Memory B cell (primary cell): ENCODE data around the gene TRHDE.

ENCODE experiments used
- ATAC-seq: fragments of 150-1000 bp; cut with Tn5 transposase; 2 replicates; pipeline ENCODE4 v1.10.0; 2021; ENCODE audit warnings: low read depth, mild to moderate bottlenecking, moderate library complexity
- DNase-seq, 2 donors: peaks; one replicate each; pipeline ENCODE4 v3.0.0; 2022; ENCODE audit warnings: low spot score in 2 of 2
- H3K27ac Mint-ChIP-seq: one replicate; pipeline ENCODE4 v1.8.0; 2022; ENCODE audit warnings: mild to moderate bottlenecking, moderate library complexity, mixed read lengths
- H3K27me3 Mint-ChIP-seq: one replicate; pipeline ENCODE4 v1.8.0; 2022; ENCODE audit warnings: mixed read lengths
- H3K36me3 Mint-ChIP-seq: one replicate; pipeline ENCODE4 v1.8.0; 2022; ENCODE audit warnings: mild to moderate bottlenecking, mixed read lengths
- H3K4me1 Mint-ChIP-seq: one replicate; pipeline ENCODE4 v1.8.0; 2022; ENCODE audit warnings: mixed read lengths
- H3K4me3 Mint-ChIP-seq: one replicate; pipeline ENCODE4 v1.8.0; 2022; ENCODE audit warnings: mild to moderate bottlenecking, moderate library complexity, mixed read lengths
- H3K9me3 Mint-ChIP-seq: one replicate; pipeline ENCODE4 v1.8.0; 2022; ENCODE audit warnings: mixed read lengths

TRHDE gene

GRCh38 chr12:72560003-72560769 lies 288.0 kb downstream of the TRHDE start:
- ATAC-seq (no peak), DNase-seq (no peak)
- H3K27me3 Mint-ChIP-seq: no peaks in the 10 kb centered on the region
- H3K4me1 Mint-ChIP-seq: no peaks in the 10 kb centered on the region
- no peak overlapping the region for H3K4me3 Mint-ChIP-seq
- no peak overlapping the region for H3K27ac Mint-ChIP-seq
- H3K9me3 Mint-ChIP-seq: no peaks in the 10 kb centered on the region
- no peaks in the 10 kb centered on the region for H3K36me3 Mint-ChIP-seq

GRCh38 chr12:72570601-72571000 lies 298.4 kb downstream of the TRHDE start:
- Mint-ChIP-seq H3K9me3 (no peaks in the 10 kb centered on the region), H3K4me3 (no peak overlapping the region), H3K4me1 (no peaks in the 10 kb centered on the region), H3K27ac (no peak overlapping the region), H3K27me3 (no peaks in the 10 kb centered on the region), H3K36me3 (no peaks in the 10 kb centered on the region)
- ATAC-seq: no peak
- DNase-seq: no peak

- H3K4me3 Mint-ChIP-seq: no peak overlapping the region
- DNase-seq: no peak
- H3K4me1 Mint-ChIP-seq: no peaks in the 10 kb centered on the region
- no peak for ATAC-seq
- no peaks in the 10 kb centered on the region for H3K27me3 Mint-ChIP-seq
- no peak overlapping the region for H3K27ac Mint-ChIP-seq
- H3K9me3 Mint-ChIP-seq: no peaks in the 10 kb centered on the region
- H3K36me3 Mint-ChIP-seq: no peaks in the 10 kb centered on the region
Observed at GRCh38 chr12:72574138-72574537, 302.0 kb downstream of the TRHDE start.

- no peak for DNase-seq
- H3K9me3 Mint-ChIP-seq: peaks cover 2% of the 10 kb centered on the region
- no peaks in the 10 kb centered on the region for H3K4me1 Mint-ChIP-seq
- no peak overlapping the region for H3K4me3 Mint-ChIP-seq
- no peaks in the 10 kb centered on the region for H3K36me3 Mint-ChIP-seq
- no peak overlapping the region for H3K27ac Mint-ChIP-seq
- no peak for ATAC-seq
- H3K27me3 Mint-ChIP-seq: no peaks in the 10 kb centered on the region
Observed at GRCh38 chr12:72578327-72578726, 306.2 kb downstream of the TRHDE start.

- no peaks in the 10 kb centered on the region for H3K27me3 Mint-ChIP-seq
- no peak for ATAC-seq
- no peak overlapping the region for H3K27ac Mint-ChIP-seq
- peaks cover 11% of the 10 kb centered on the region for H3K9me3 Mint-ChIP-seq
- no peak overlapping the region for H3K4me3 Mint-ChIP-seq
- no peak for DNase-seq
- H3K4me1 Mint-ChIP-seq: no peaks in the 10 kb centered on the region
- H3K36me3 Mint-ChIP-seq: no peaks in the 10 kb centered on the region
Observed at GRCh38 chr12:72586456-72586855, 314.3 kb downstream of the TRHDE start.

- Mint-ChIP-seq H3K9me3 (peaks cover 9% of the 10 kb centered on the region), H3K4me3 (no peak overlapping the region), H3K4me1 (no peaks in the 10 kb centered on the region), H3K27me3 (no peaks in the 10 kb centered on the region), H3K36me3 (no peaks in the 10 kb centered on the region), H3K27ac (no peak overlapping the region)
- DNase-seq (no peak), ATAC-seq (no peak)
Observed at GRCh38 chr12:72602581-72602980, 330.4 kb downstream of the TRHDE start.

- H3K4me3 Mint-ChIP-seq: no peak overlapping the region
- DNase-seq (no peak), ATAC-seq (no peak)
- H3K4me1 Mint-ChIP-seq: no peaks in the 10 kb centered on the region
- no peak overlapping the region for H3K27ac Mint-ChIP-seq
- H3K36me3 Mint-ChIP-seq: no peaks in the 10 kb centered on the region
- H3K9me3 Mint-ChIP-seq: peaks cover 6% of the 10 kb centered on the region
- H3K27me3 Mint-ChIP-seq: no peaks in the 10 kb centered on the region
Observed at GRCh38 chr12:72605975-72606374, 333.8 kb downstream of the TRHDE start.

GRCh38 chr12:72610342-72610741 lies 338.2 kb downstream of the TRHDE start:
- H3K36me3 Mint-ChIP-seq: no peaks in the 10 kb centered on the region

GRCh38 chr12:72610854-72611358 lies 338.7 kb downstream of the TRHDE start:
- H3K4me3 Mint-ChIP-seq: no peak overlapping the region
- ATAC-seq: no peak
- no peak overlapping the region for H3K27ac Mint-ChIP-seq
- H3K4me1 Mint-ChIP-seq: no peaks in the 10 kb centered on the region
- DNase-seq: no peak
- H3K9me3 Mint-ChIP-seq: no peaks in the 10 kb centered on the region
- H3K36me3 Mint-ChIP-seq: no peaks in the 10 kb centered on the region
- no peaks in the 10 kb centered on the region for H3K27me3 Mint-ChIP-seq

More at GRCh38 chr12:72610342-72610741, 338.2 kb downstream of the TRHDE start:
- H3K27ac Mint-ChIP-seq: no peak overlapping the region
- no peaks in the 10 kb centered on the region for H3K27me3 Mint-ChIP-seq
- no peak for ATAC-seq
- no peaks in the 10 kb centered on the region for H3K4me1 Mint-ChIP-seq
- no peak overlapping the region for H3K4me3 Mint-ChIP-seq
- no peaks in the 10 kb centered on the region for H3K9me3 Mint-ChIP-seq
- no peak for DNase-seq

- Mint-ChIP-seq H3K36me3 (no peaks in the 10 kb centered on the region), H3K9me3 (no peaks in the 10 kb centered on the region), H3K4me1 (no peaks in the 10 kb centered on the region), H3K27ac (no peak overlapping the region), H3K4me3 (no peak overlapping the region), H3K27me3 (no peaks in the 10 kb centered on the region)
- no peak for ATAC-seq
- no peak for DNase-seq
Observed at GRCh38 chr12:72612171-72612570, 340.0 kb downstream of the TRHDE start.

GRCh38 chr12:72618764-72619163 lies 346.6 kb downstream of the TRHDE start:
- H3K4me3 Mint-ChIP-seq: no peak overlapping the region
- ATAC-seq (no peak), DNase-seq (no peak)
- H3K9me3 Mint-ChIP-seq: peaks cover 1% of the 10 kb centered on the region
- H3K36me3 Mint-ChIP-seq: no peaks in the 10 kb centered on the region
- H3K4me1 Mint-ChIP-seq: no peaks in the 10 kb centered on the region
- H3K27ac Mint-ChIP-seq: no peak overlapping the region
- no peaks in the 10 kb centered on the region for H3K27me3 Mint-ChIP-seq

GRCh38 chr12:72622556-72622955 lies 350.4 kb downstream of the TRHDE start:
- Mint-ChIP-seq H3K9me3 (peaks cover 1% of the 10 kb centered on the region), H3K4me1 (no peaks in the 10 kb centered on the region), H3K27me3 (no peaks in the 10 kb centered on the region), H3K4me3 (no peak overlapping the region), H3K27ac (no peak overlapping the region), H3K36me3 (no peaks in the 10 kb centered on the region)
- ATAC-seq (no peak), DNase-seq (no peak)

- no peaks in the 10 kb centered on the region for H3K36me3 Mint-ChIP-seq
- no peaks in the 10 kb centered on the region for H3K4me1 Mint-ChIP-seq
- DNase-seq: no peak
- H3K27ac Mint-ChIP-seq: no peak overlapping the region
- H3K27me3 Mint-ChIP-seq: no peaks in the 10 kb centered on the region
- no peak overlapping the region for H3K4me3 Mint-ChIP-seq
- no peak for ATAC-seq
- no peaks in the 10 kb centered on the region for H3K9me3 Mint-ChIP-seq
Observed at GRCh38 chr12:72631926-72632685, 359.9 kb downstream of the TRHDE start.

GRCh38 chr12:72642706-72643105 lies 370.5 kb downstream of the TRHDE start:
- Mint-ChIP-seq H3K27me3 (no peaks in the 10 kb centered on the region), H3K4me3 (no peak overlapping the region), H3K4me1 (no peaks in the 10 kb centered on the region), H3K9me3 (peaks cover 2% of the 10 kb centered on the region), H3K27ac (no peak overlapping the region), H3K36me3 (no peaks in the 10 kb centered on the region)
- DNase-seq: no peak
- ATAC-seq: no peak
